NCI-H2081 (cell line): Measurements from ENCODE around the gene R3HDM4.

Source experiments
- DNase-seq, 2 experiments: peaks; one replicate each; lab custom pipeline; 2025; lab: John Stamatoyannopoulos, UW

Gene R3HDM4

DNA sequence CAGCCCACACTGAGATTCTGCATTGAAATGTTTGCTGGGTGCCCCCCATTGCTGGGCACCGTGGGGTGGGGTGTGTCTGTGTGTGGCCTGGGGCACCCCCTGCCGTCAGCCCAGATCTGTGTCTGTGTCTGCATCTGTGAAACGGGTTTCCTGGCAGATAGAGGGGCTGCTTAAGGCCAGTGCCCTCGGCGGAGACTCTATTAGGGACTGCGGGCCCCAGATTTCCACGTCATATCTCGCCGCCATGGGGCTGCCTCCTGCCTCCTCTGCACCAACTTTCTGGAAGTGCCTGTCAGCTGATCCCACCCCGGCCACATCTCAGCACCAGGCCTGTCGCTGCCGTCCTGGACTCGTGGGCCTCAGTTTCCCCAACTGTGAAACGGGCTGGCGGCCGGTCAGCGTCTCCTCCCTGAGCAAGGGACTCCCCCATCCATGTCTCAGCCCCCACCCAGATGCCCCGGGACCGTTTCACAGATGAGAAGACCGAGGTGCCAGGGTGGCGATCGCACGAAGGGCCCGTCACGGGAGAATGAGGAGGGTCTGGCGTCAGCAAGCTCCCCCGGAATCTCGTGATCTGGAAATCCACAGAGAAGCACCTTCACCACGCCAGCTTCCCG is 34.2 kb upstream of the R3HDM4 start:
- no peak for DNase-seq

DNA sequence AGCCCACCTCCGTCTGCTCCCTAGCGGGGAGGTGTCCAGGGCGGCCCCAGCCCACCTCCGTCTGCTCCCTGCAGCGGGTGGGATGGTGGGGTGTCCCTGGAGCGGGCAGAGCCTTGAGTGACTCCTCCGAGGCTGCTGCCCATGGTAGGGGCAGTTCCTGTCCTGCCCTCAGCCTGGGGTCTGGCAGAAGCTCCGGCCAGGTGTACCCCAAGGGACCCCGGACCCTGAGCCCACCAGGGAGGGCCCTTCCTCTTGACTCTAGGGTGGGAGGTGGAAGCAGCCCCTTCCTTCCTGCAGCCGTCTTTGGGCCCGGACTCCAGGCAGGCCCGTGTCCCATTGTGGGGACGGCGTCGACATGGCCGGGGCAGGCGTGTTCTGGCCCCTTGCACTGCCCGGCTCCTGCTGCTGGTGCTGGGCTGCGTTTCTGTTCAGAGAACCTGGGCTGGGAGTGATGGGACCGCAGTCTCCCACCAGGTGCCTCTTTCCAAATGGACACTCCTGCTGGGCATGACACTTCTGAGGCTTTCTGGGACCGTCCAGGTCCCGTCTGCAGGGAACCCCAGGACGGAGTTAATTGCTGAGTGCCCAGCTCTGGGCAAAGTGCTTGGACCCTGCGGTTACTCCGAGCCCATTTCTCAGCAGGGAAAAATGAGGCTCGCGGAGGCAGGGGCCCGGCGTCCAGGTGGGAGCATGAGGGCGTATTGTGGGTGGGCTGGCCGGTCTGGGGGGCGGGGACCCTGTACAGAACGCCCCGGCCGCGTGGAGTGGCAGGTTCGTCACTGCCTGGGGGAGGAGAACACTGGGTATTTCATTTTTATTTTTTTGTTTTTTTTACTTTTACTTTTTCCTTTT is 32.6 kb upstream of the R3HDM4 start:
- no peak for DNase-seq

DNA sequence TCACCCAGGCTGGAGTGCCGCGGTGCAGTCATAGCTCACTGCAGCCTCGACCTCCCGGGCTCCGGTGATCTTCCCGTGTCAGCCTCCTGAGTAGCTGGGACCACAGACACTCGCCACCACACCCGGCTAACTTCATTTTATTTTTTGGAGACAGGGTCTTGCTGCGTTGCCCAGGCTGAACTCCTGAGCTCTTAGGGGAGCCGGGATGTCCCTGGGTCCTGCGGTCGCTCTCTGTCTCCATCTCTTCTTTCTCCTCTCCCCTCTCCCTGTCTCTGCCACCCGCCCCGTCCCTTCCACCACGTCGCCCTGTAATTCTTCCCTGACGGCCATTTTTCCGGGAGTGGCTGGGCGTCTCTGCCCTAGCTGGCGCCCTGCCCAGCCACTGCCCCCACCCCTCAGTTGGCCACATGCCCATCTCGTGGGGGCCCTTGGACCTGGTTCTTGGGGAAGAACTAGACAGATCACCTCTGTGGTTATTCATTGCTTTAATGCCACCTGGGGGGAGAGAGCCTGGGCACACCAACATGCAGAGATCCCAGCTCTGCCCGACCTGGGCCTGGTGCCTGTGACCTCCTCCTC is 31.7 kb upstream of the R3HDM4 start:
- peak in 1 of 2 experiments; percentile 13 for DNase-seq

- DNase-seq: no peak
These were observed 31.1 kb upstream of the R3HDM4 start for GRCh38 chr19:944171-944567.

DNA sequence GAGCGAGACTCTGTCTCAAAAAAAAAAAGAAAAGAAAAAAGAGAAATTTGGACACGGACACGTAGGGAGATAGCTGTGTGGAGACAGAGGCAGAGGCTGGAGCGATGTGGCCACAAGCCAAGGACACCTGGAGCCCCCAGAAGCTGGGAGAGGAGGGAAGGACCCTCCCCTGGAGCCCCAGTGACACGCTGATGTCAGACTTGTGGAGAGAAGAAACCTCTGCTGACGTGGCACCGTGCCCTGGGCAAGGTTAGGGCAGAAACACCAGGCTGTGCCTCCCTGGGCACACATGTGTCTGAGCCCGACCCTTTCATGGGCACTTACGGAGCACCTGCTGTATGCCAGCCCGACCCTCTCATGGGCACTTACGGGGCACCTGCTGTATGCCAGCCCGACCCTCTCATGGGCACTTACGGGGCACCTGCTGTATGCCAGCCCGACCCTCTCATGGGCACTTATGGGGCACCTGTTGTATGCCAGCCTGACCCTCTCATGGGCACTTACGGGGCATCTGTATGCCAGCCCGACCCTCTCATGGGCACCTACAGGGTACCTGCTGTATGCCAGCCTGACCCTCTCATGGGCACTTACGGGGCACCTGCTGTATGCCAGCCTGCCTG is 30.6 kb upstream of the R3HDM4 start:
- DNase-seq: no peak

DNA sequence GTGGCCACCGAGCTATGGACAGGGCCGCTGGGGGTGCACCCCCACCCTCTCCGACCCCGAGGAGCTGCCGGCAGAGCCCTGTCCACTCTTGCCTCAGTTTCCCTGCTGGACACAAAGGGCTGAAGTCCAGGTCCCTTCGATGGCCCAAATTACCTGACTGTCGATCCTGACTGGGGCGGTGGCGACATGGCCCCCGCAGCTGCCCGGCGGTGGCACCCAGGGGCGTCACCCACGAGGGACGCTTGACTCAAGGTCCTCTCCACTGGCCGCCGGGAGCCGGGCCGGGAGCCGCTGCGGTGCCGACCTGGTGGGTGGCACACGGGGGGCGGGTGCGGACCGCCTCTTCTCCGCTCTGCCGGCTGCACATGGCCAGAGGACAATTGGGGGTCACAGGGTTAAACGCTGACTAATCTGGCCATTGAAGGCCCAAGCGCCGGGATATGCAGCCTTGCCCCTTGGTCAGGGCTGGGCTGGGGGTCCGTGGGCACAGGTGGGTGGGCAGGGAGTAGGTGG is 29.2 kb upstream of the R3HDM4 start:
- no peak for DNase-seq

DNA sequence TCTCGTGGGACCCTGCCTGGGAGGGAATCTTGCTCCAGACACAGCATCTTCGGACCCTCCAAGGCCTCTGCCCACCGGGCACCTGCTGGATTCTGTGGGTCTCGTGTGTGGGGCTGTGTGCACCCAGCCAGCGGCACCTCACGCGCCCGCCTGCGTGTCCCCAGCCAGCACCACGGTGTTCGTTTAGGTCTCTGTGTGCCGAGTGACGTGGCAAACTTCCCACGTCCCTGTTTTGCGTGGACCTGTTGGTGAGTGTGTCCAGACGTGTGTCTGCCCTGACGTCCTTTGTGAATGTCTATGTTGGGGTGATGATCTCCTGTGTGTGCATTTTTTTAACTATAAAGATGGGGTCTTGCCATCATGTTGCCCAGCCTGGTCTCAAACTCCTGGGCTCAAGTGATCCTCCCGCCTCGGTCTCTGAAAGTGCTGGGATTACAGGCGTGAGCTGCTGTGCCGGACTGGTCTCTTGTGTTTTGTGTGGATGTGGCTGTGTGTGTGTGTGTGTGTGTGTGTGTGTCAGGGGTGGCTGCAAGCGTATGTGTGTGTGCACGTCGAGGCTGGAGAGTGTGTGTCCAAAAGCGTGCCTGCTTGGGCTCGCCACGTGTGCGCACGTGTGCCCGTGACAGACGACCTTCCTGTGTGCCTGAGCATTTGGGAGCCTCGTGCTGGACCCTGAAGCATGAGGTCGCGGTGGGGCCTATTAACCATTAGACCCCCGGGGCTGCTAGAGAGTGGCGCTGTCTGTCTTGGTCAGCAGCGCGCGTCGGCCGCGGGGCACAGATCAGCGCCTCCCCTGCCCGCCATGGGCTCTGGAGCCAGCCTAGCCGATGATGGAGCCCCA is 28.5 kb upstream of the R3HDM4 start:
- no peak for DNase-seq

DNA sequence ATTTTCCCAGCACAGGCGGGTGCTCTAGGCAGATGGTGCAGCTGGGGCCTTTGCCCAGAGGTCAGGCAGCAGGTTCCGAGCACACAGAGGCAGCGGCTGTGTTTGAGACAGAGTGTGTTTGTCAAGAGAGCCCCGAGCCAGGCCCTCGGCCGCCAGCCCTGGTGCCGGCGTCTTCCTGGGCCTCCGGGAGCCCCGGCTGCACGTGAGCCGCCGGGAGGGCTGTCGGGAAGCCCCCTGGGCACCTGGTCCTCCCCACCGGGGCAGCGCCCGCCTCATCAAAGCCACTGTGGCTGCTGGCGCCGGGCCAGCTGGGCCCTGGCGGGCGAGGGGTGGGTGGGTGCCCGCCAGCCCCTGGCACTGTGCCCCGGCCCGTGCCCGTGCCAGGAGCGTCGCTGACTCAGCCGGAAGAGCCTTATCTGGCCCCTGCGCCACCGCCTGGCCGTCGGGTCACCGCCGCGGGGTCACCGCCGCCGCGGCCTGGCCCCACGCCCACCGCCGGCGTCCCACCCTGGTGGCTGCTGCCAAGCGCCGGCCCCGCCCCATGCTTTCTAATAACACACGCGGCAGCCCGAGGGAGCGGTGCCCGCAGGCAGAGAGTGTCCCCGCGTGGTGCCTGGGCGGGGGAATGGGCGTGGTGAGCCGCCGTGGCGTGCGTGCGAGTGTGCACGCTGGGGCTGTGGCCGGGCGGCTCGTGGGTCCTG is 27.7 kb upstream of the R3HDM4 start:
- peak; percentile 79 to 87 for DNase-seq

GRCh38 chr19:939922-940321 is 26.9 kb upstream of the R3HDM4 start:
- no peak for DNase-seq

DNA sequence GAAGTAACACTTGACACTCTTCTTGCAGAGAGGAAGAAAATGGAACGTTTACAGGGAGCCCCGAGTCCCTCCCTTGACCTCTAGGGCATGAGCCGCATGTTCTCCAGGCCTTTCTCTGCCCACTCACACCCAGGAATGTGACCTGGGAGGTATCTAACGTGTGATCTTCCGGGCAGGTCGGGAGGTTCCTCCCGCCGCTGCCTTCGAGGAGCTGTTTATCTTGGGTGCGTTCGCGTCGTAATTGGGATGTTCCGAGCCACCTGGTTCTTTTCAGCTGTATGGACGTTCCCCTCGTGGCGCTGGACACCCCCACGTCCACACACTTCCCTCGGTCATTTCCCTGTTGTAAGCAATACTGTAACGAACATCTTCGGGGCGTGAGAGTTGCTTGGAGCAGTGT is 26.4 kb upstream of the R3HDM4 start:
- DNase-seq: no peak

DNA sequence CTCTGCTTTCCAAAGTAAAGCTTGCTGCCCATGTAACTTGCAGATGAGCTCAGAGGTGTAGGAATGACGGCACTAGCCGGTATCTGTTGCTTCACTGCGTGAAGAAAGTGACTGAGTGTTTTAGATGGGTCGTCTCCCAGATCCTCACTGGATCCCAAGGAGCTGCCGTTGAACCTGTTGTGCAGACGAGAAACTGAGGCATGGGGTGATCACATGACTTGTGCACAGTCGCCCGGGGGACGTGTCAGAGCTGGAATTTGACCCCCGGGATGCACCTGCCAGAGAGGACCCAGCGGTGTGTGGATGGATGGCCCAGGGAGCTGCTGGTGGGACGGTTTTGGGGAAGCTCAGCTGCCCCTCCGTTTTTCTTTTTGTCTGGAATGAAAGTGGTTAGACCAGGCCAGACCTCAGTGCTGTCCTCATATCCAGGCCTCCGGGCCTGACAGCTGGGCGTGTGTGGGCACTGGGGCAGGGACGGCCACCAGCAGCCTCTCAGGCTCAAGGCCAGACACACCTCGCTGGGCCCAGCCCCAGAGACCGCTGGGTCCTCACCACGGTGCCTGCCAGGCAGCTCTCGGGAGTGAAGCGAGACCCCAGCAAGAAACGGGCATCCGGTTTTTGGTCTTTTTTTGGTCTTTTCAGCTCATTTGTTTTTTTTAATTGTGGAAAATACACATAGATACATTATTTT is 25.4 kb upstream of the R3HDM4 start:
- no peak for DNase-seq

- DNase-seq: no peak
These were observed 24.3 kb upstream of the R3HDM4 start for GRCh38 chr19:937259-937694.

DNA sequence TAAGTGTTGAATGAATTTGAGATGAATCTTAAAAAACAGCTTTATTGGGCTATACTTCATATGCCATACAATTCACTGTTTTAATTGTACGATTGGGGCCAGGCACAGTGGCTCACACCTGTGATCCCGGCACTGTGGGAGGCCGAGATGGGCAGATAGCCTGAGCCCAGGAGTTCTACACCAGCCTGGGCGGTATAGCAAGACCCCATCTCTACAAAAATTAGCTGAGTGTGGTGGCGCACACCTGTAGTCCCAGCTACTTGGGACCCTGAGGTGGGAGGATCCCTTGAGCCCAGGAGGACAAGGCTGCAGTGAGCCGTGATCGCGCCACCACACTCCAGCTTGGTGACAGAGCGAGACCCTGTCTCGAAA is 23.1 kb upstream of the R3HDM4 start:
- no peak for DNase-seq

GRCh38 chr19:934865-935479 is 22.0 kb upstream of the R3HDM4 start:
- DNase-seq: peak; percentile 74 to 92

GRCh38 chr19:934197-934840 is 21.3 kb upstream of the R3HDM4 start:
- DNase-seq: no peak

DNA sequence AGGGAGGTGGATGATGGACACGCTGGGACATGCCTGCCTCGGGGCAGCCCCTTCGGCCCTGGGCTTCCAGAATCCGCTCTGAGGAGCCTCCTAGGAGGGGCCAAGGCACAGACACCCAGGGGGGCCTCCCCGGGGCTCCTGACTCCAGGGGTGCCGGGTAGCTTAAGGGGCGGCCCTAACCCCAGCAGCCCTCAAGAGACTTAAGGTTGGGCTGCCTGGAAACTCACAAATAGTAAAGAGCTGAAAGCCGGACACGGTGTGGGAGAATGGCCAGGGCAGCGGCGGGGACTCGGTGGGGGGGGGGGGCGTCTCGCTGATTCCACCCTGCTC is 20.5 kb upstream of the R3HDM4 start:
- DNase-seq: no peak

DNA sequence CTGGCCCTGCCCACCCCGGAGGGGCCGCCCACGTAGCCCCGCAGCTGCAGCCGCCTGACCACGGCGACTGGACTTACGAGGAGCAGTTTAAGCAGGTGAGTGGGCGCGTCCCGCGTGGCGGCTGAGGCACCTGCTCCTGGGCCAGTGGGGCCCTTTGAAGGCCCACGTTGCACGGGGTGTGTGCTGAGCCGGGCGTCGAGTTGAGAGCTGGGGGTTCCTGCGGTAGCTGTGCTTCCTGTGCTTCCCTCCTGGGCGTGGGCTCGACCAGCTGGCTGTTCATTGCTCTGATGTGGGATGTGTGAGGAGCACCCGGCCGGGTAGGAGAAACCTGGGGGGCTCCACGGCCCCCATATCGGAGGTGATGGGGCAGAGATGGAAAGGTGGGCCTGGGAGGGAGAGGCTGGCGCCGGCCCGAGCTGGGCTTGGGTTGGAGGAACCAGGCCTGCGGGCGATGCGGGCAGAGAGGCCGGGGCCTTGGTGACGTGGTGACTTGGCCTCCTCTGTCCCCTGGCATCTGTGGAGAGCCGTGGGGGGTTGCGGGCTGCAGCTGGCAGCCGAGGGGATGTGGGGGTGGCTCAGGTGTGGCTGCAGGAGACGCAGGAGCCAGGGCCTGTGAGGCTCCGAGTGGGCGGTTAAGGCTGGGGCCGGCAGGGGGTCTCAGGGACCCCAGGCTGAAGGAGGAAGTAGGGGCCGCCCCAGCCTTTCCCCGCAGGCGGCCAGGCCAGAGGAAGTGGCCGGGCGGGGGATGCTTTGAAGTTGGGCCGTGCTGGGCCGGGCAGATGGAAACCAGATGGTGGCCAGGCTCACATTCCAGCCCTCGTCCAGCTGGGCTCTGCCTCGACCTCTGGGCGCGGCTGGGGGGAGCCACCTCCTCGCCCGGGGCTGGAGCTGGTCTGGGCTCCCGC is 19.9 kb upstream of the R3HDM4 start:
- no peak for DNase-seq

DNA sequence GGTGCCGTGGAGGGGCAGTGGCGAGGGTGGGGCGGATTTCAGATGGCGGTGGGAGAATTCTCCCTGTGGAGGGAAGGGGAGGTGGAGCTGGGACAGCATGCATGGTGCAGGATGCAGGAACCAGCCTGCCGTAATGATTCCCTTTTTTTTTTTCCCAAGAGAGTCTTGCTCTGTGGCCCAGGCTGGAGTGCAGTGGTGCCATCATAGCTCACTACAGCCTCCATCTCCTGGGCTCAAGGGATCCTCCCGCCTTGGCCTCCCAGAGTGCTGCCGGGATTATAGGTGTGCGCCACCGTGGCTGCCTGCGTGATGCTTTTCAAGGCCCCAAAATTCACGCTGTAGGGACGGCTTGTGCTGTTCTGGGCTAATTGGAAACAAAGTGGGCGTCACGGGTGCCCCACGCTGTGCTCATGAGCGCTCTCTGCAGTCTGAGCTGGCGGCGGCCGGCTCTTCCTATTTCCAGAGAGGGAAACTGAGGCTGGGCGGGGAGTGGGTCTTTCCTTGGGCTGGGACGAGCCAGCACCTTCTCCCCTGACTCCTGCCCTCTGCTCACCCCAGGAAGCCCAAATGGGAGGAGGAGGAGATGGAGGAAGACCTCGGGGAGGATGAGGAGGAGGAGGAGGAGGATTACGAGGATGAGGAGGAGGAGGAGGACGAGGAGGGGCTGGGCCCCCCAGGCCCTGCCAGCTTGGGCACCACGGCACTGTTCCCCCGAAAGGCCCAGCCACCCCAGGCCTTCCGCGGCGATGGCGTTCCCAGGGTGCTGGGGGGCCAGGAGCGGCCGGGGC is 19.0 kb upstream of the R3HDM4 start:
- DNase-seq: no peak
